ENCODE measurements around the gene MRAP.
"Not testable (repeated sequence)": the region's sequence is repeated elsewhere in the genome, so short reads cannot be mapped to it uniquely, and the experiment has no call there.

The MRAP gene

DNA sequence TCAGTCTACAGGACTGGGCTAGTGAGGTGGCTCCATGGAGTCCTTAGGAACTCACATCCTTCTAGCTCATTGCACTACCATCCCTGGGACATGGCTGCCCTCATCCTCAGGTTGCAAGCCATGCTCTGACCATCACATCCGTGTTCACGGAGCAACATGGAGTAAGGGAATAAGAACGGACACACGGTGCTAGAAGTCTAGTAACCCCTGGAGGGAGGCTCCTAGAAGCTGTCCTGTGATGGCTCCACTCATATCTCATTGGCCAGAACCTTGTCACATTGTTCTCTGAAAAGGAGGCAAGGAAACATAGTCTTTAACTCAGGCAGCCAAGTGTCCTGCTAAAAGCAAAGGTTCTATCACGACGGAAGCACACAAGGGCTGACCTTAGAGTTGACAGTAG, 3.9 kb downstream of the MRAP start:
- H3K9me3 ChIP-seq (ENCODE audit: control insufficient read depth, low read length), result no peaks in the 10 kb centered on the region
- H3K27me3 ChIP-seq (ENCODE audit: control insufficient read depth, insufficient read depth, low read length), result no peaks in the 10 kb centered on the region
- no peak overlapping the region for H3K9ac ChIP-seq (ENCODE audit: low read length)
- H3K4me3 ChIP-seq (ENCODE audit: low read length), result no peak overlapping the region
- H3K36me3 ChIP-seq (ENCODE audit: control insufficient read depth, insufficient read depth, low read length), result no peaks in the 10 kb centered on the region
- no peaks in the 10 kb centered on the region for H3K4me1 ChIP-seq (ENCODE audit: control insufficient read depth, insufficient read depth, low read length)

- H3K4me1 ChIP-seq (ENCODE audit: control insufficient read depth, insufficient read depth, low read length), result no peaks in the 10 kb centered on the region
- H3K27me3 ChIP-seq (ENCODE audit: control insufficient read depth, insufficient read depth, low read length), result no peaks in the 10 kb centered on the region
- no peak overlapping the region for H3K9ac ChIP-seq (ENCODE audit: low read length)
- no peaks in the 10 kb centered on the region for H3K36me3 ChIP-seq (ENCODE audit: control insufficient read depth, insufficient read depth, low read length)
- H3K4me3 ChIP-seq (ENCODE audit: low read length), result no peak overlapping the region
- H3K9me3 ChIP-seq (ENCODE audit: control insufficient read depth, low read length), result no peaks in the 10 kb centered on the region
Observed at GRCh38 chr21:32303385-32303784, 4.7 kb downstream of the MRAP start.

GRCh38 chr21:32304998-32305397, 6.3 kb downstream of the MRAP start:
- Histone ChIP-seq H3K36me3 (ENCODE audit: control insufficient read depth, insufficient read depth, low read length) (no peaks in the 10 kb centered on the region), H3K9ac (ENCODE audit: low read length) (no peak overlapping the region), H3K4me1 (ENCODE audit: control insufficient read depth, insufficient read depth, low read length) (no peaks in the 10 kb centered on the region), H3K27me3 (ENCODE audit: control insufficient read depth, insufficient read depth, low read length) (no peaks in the 10 kb centered on the region), H3K4me3 (ENCODE audit: low read length) (no peak overlapping the region), H3K9me3 (ENCODE audit: control insufficient read depth, low read length) (no peaks in the 10 kb centered on the region)

DNA sequence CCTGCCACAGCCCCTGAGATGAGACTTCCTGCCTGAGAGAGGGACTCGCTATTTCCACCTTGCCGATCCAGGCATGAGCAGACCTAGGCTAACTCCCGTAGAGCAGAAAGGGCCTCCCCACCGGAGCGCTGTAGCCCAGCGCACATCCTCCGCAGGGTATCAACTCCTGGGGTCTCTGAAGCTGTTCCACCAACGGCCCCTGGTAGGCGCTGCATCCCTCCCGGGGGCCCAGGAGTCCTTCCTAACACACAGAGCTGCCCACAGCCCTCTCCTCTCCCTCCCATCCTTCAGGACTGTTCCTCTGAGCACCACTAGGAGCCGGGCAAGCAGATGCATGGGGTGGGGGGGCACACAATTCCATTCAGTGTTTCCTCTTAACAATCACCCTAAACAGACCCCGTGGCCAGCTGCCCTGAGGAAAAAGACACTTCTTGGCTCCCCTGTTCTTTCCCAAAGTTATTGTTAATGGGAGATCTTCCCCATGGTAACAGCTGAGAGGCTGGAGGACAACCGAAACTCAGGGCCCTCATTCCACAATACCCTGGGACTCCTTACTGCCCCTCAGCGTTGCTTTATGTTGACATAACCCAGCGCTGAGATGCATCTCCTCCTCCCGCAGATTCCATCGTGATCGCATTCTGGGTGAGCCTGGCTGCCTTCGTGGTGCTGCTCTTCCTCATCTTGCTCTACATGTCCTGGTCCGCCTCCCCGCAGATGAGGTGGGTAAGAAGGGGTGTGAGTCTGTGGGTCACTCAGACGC, 7.5 kb downstream of the MRAP start:
- H3K9me3 ChIP-seq (ENCODE audit: control insufficient read depth, low read length), result no peaks in the 10 kb centered on the region
- no peak overlapping the region for H3K9ac ChIP-seq (ENCODE audit: low read length)
- no peaks in the 10 kb centered on the region for H3K4me1 ChIP-seq (ENCODE audit: control insufficient read depth, insufficient read depth, low read length)
- no peaks in the 10 kb centered on the region for H3K36me3 ChIP-seq (ENCODE audit: control insufficient read depth, insufficient read depth, low read length)
- H3K27me3 ChIP-seq (ENCODE audit: control insufficient read depth, insufficient read depth, low read length), result no peaks in the 10 kb centered on the region
- no peak overlapping the region for H3K4me3 ChIP-seq (ENCODE audit: low read length)

DNA sequence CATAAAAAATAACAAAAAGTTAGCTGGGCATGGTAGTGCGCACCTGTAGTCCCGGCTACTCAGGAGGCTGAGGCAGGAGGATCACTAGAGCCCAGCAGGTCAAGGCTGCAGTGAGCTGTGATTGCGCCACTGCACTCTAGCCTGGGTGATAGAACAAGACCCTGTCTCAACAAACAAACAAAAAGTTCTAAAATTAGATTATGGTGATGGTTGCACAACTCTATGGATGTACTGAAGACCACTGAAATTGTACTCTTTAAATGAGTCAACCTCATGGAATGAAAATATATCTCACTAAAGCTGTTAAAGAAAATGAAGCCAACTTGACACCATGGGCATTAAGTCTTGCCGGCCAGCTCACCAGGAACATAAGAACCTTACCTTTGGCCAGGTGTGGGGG, 9.1 kb downstream of the MRAP start:
- Histone ChIP-seq H3K27me3 (ENCODE audit: control insufficient read depth, insufficient read depth, low read length) (no peaks in the 10 kb centered on the region), H3K4me3 (ENCODE audit: low read length) (no peak overlapping the region), H3K9me3 (ENCODE audit: control insufficient read depth, low read length) (no peaks in the 10 kb centered on the region), H3K9ac (ENCODE audit: low read length) (no peak overlapping the region), H3K36me3 (ENCODE audit: control insufficient read depth, insufficient read depth, low read length) (no peaks in the 10 kb centered on the region), H3K4me1 (ENCODE audit: control insufficient read depth, insufficient read depth, low read length) (no peaks in the 10 kb centered on the region)

DNA sequence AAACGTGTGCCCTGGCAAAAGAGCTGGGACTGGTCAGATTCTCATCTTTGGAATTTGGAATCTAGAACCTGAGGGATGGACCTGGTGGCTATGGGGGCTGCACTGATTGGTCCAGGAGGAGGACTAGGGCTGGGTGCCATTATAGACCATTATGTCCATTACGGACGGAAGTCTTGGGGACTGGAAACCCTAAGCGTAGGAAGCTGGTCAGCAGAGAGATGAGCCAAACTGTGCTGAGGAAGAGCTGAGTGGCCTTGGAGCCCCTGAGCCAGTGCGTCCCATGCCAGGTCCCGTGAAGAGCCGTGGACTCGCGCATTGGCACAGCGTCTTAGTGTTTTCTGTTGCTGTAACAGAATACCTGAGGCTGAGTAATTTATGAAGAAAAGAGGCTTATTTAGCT, 10.0 kb downstream of the MRAP start:
- no peak overlapping the region for H3K4me3 ChIP-seq (ENCODE audit: low read length)
- no peaks in the 10 kb centered on the region for H3K27me3 ChIP-seq (ENCODE audit: control insufficient read depth, insufficient read depth, low read length)
- H3K4me1 ChIP-seq (ENCODE audit: control insufficient read depth, insufficient read depth, low read length), result no peaks in the 10 kb centered on the region
- H3K36me3 ChIP-seq (ENCODE audit: control insufficient read depth, insufficient read depth, low read length), result peaks cover 4% of the 10 kb centered on the region
- no peaks in the 10 kb centered on the region for H3K9me3 ChIP-seq (ENCODE audit: control insufficient read depth, low read length)
- no peak overlapping the region for H3K9ac ChIP-seq (ENCODE audit: low read length)

DNA sequence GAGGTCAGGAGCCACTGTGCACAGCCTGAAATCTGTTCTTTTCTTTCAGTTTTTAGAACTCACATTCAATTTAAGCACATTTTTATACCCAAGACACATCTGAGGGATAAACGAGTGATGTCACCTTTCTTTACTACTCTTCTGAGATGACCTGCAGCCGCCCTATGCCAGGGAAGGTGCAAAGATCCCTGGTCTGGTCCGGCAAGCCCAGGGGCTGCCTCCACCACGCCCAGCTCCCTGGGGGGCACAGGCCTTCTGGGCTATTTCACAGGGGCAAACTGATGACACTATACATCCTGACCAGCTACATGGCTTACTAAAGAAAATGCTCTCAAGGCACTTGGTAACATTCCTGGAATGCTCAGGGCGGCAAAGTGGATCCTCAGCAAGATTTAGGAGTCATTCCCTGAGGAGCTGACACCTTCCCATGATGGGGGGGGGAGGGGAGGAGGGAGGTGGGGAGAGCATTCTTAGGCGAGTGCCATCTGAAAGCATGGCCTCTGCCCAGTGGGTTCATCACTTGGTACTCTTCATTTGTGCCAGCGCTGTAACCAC, 11.3 kb downstream of the MRAP start:
- H3K4me3 ChIP-seq (ENCODE audit: low read length), result no peak overlapping the region

GRCh38 chr21:32310976-32311375, 12.3 kb downstream of the MRAP start:
- H3K36me3 ChIP-seq (ENCODE audit: control insufficient read depth, insufficient read depth, low read length); H3K4me3 ChIP-seq (ENCODE audit: low read length); H3K9ac ChIP-seq (ENCODE audit: low read length); H3K9me3 ChIP-seq (ENCODE audit: control insufficient read depth, low read length); H3K4me1 ChIP-seq (ENCODE audit: control insufficient read depth, insufficient read depth, low read length); H3K27me3 ChIP-seq (ENCODE audit: control insufficient read depth, insufficient read depth, low read length): not testable (repeated sequence)

More for the DNA sequence above, 11.3 kb downstream of the MRAP start:
- Histone ChIP-seq H3K4me1 (ENCODE audit: control insufficient read depth, insufficient read depth, low read length) (no peaks in the 10 kb centered on the region), H3K9me3 (ENCODE audit: control insufficient read depth, low read length) (no peaks in the 10 kb centered on the region), H3K27me3 (ENCODE audit: control insufficient read depth, insufficient read depth, low read length) (no peaks in the 10 kb centered on the region), H3K9ac (ENCODE audit: low read length) (no peak overlapping the region), H3K36me3 (ENCODE audit: control insufficient read depth, insufficient read depth, low read length) (peaks cover 4% of the 10 kb centered on the region)

GRCh38 chr21:32311621-32312020, 13.0 kb downstream of the MRAP start:
- Histone ChIP-seq H3K36me3 (ENCODE audit: control insufficient read depth, insufficient read depth, low read length) (peaks cover 4% of the 10 kb centered on the region), H3K9ac (ENCODE audit: low read length) (no peak overlapping the region), H3K4me3 (ENCODE audit: low read length) (no peak overlapping the region), H3K9me3 (ENCODE audit: control insufficient read depth, low read length) (no peaks in the 10 kb centered on the region), H3K4me1 (ENCODE audit: control insufficient read depth, insufficient read depth, low read length) (no peaks in the 10 kb centered on the region), H3K27me3 (ENCODE audit: control insufficient read depth, insufficient read depth, low read length) (no peaks in the 10 kb centered on the region)

DNA sequence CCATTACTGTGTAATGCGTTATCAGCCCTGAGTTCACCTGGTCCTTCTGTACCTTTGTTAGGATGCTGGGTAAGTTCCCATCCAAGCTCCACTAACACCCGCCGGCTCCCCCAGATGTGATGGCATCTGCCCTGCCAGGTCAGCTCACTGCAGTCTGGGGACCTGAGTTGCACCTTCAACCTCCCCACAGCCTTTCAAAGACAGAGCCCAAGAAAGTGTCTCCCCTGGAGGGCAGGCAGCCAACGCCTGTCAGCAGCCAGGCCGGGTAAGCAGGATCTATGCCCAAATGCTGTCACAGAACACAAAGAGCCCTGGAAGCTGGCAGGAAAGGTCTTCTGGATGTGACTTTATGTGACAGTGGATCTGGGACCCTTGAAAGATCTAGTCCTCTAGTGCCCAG, 13.7 kb downstream of the MRAP start:
- H3K9me3 ChIP-seq (ENCODE audit: control insufficient read depth, low read length), result no peaks in the 10 kb centered on the region
- peaks cover 4% of the 10 kb centered on the region for H3K36me3 ChIP-seq (ENCODE audit: control insufficient read depth, insufficient read depth, low read length)
- H3K4me3 ChIP-seq (ENCODE audit: low read length), result no peak overlapping the region
- H3K9ac ChIP-seq (ENCODE audit: low read length), result no peak overlapping the region
- no peaks in the 10 kb centered on the region for H3K27me3 ChIP-seq (ENCODE audit: control insufficient read depth, insufficient read depth, low read length)
- H3K4me1 ChIP-seq (ENCODE audit: control insufficient read depth, insufficient read depth, low read length), result no peaks in the 10 kb centered on the region

DNA sequence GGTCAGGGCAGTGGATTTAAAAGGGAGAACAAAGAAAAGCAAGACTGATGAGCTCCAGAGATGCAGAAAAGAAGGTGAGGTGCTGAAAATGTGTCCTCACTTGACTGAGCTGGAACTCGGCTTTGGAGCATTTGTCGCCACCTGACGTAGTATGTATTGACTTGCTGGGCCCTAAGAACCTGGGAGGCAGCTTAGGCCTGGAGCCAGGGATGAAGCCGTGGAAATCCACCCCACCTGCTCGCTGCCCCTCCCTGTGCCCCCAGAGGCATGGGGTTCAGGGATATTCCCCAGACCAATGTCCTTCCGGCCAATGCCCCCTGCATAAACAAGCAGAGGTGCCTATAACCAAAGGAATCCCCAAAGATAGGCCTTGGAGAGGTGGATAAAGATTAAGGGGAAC, 14.3 kb downstream of the MRAP start:
- Histone ChIP-seq H3K9me3 (ENCODE audit: control insufficient read depth, low read length) (no peaks in the 10 kb centered on the region), H3K4me3 (ENCODE audit: low read length) (no peak overlapping the region), H3K36me3 (ENCODE audit: control insufficient read depth, insufficient read depth, low read length) (peaks cover 4% of the 10 kb centered on the region), H3K9ac (ENCODE audit: low read length) (no peak overlapping the region), H3K27me3 (ENCODE audit: control insufficient read depth, insufficient read depth, low read length) (no peaks in the 10 kb centered on the region), H3K4me1 (ENCODE audit: control insufficient read depth, insufficient read depth, low read length) (no peaks in the 10 kb centered on the region)

DNA sequence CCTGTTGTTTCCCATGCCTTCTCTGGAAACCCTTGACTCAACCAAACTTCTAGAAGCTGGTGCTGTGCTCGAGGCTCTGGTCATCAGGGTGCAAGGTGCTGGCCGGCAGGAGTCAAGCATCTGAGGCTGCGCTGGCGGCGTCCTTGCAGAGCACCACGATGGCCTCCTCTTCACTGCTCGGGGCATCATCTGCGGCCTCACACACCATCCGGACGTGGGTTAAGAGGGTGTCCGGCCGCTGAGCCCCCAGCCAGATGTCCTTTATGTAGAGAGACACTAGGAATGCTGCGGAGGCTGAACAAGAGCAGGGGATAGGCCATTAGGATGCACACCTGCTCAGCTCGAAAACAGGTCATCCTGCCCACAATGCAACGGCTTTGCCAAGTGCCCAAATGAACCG, 16.2 kb downstream of the MRAP start:
- peaks cover 4% of the 10 kb centered on the region for H3K36me3 ChIP-seq (ENCODE audit: control insufficient read depth, insufficient read depth, low read length)
- no peaks in the 10 kb centered on the region for H3K4me1 ChIP-seq (ENCODE audit: control insufficient read depth, insufficient read depth, low read length)
- no peaks in the 10 kb centered on the region for H3K9me3 ChIP-seq (ENCODE audit: control insufficient read depth, low read length)
- no peaks in the 10 kb centered on the region for H3K27me3 ChIP-seq (ENCODE audit: control insufficient read depth, insufficient read depth, low read length)
- no peak overlapping the region for H3K4me3 ChIP-seq (ENCODE audit: low read length)
- H3K9ac ChIP-seq (ENCODE audit: low read length), result no peak overlapping the region
